DMS53 (cell line): ENCODE measurements around the gene COP1.
"Not testable (repeated sequence)": the region's sequence is repeated elsewhere in the genome, so short reads cannot be mapped to it uniquely, and the experiment has no call there.

Source experiments
- DNase-seq: peaks from one replicate; lab custom pipeline; 2025; lab: John Stamatoyannopoulos, UW

Gene COP1

DNA sequence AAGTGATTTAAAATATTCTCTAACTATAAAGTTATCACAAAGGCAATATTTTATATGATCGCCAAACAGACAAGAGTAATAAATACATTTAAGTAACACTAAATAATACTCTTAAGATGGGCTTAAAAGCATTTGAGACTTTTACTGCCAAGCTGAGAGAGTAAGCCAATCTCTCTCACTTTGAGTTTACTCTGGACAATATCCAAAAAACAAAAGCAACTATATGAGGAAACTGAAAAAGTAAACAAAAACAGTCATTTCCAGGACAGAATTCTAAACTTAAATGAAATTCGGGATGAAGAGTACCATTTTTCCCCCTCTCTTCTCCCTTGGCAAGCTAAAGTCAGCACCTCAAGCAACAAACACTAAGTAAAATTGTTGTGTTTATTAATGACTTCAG is 173.2 kb downstream of the COP1 start:
- DNase-seq, result no peak

DNA sequence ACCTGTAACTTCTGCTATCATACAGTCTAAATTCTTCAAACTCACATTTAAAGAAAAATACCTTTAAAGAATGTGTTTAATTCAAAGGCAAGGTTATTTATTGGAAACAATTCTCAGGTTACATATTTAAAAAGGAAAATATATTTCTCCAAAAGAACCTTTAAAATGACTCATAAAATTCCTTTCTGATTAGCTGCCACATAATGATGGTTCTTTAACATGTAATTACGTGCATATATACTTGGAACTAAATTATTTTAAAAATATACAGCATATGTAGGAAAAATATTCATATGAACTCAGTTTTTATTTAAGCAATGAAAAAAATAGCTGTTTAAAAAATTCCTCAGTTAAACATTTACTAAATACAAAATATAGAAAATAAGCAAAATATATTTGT is 173.6 kb downstream of the COP1 start:
- no peak for DNase-seq

- no peak for DNase-seq
Observed at GRCh38 chr1:176032040-176032645, 174.9 kb downstream of the COP1 start.

- no peak for DNase-seq
Observed at GRCh38 chr1:176029609-176030008, 177.5 kb downstream of the COP1 start.

DNA sequence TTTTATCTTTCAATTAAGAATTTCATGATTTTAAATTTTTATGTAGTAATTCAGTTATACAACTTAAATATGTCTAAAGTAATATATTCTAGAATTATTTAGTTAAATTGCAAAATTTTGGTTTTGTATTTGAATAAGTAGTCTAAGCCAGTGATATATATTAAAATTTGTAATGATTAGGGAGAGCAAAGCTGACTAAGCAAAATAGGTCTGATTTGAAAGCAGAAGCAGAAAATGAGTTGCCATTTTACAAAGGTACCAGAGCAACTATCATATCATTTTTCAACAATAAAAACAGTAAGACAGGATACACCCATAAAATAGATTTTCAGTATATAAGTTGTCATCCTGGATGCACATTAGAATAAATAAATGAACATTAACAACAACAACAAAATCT is 177.9 kb downstream of the COP1 start:
- DNase-seq, result no peak

DNA sequence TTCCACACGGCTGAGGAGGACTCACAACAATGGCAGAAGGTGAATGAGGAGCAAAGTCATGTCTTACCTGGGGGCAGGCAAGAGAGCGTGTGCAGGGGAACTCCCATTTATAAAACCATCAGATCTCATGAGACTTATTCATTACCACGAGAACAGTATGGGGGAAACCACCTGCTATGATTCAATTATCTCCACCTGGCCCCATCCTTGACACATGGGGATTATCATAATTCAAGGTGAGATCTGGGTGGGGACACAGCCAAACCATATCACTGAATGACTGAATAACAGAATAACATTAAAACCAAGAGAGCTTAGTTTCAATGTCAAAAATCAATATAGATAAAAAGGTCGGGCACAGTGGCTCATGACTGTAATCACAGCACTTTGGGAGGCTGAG is 179.2 kb downstream of the COP1 start:
- not testable (repeated sequence) for DNase-seq

GRCh38 chr1:176022574-176022973 is 184.5 kb downstream of the COP1 start:
- DNase-seq, result no peak

DNA sequence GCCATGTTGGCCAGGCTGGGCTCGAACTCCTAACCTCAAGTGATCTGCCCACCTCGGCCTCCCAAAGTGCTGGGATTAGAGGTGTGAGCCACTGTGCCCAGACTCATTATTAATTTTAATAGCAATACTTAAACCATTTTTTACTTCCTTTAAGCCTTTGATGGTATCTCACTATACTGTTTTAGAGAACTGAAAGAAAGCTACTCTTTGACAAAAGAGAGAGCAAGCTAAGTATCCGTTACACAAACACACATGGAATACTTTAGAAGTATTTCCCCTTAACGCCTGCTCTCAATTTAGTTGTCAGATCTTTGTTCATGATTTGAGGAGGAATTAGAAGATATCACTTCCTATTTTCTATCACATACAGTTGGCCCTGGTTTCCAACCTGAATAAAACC is 189.4 kb downstream of the COP1 start:
- DNase-seq, result no peak

- DNase-seq, result no peak
Observed at GRCh38 chr1:176009951-176010350, 197.1 kb downstream of the COP1 start.

- DNase-seq, result not testable (repeated sequence)
Observed at GRCh38 chr1:176007756-176008389, 199.2 kb downstream of the COP1 start.

- DNase-seq, result not testable (repeated sequence)
Observed at GRCh38 chr1:175994660-175995059, 212.4 kb downstream of the COP1 start.

GRCh38 chr1:175992825-175993224 is 214.3 kb downstream of the COP1 start:
- not testable (repeated sequence) for DNase-seq

DNA sequence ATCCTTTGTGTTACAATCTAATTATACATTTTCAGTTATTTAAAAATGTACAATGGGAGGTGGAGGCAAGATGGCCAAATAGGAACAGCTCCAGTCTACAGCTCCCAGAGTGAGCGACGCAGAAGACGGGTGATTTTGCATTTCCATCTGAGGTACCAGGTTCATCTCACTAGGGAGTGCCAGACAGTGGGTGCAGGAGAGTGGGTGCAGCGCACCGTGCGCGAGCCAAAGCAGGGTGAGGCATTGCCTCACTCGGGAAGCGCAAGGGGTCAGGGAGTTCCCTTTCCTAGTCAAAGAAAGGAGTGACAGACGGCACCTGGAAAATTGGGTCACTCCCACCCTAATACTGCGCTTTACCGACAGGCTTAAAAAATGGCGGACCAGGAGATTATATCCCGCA is 214.9 kb downstream of the COP1 start:
- DNase-seq, result not testable (repeated sequence)

GRCh38 chr1:175984813-175985212 is 222.3 kb downstream of the COP1 start:
- no peak for DNase-seq

- no peak for DNase-seq
Observed at GRCh38 chr1:175984057-175984812, 222.9 kb downstream of the COP1 start.

GRCh38 chr1:175983363-175983762 is 223.7 kb downstream of the COP1 start:
- DNase-seq, result not testable (repeated sequence)

DNA sequence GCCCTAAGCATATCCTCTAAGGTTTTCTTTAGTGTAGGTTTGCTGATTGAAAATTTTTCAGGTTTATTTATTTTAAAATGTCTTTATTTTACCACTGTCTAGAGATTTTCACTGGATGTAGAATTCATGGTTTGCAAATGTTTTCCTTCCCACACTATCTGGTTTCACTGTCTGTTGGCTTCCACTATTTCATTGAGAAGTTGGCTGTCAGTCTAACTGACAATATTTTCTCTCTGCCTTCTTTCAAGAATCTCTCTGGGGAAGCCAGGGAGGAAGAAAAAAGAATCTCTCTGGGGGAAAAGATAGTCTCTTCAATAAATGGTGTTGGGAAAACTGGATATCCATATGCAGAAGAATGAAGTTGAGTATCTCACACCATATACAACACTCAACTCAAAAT is 226.0 kb downstream of the COP1 start:
- DNase-seq, result no peak

GRCh38 chr1:175978926-175979325 is 228.2 kb downstream of the COP1 start:
- DNase-seq, result no peak

- no peak for DNase-seq
Observed at GRCh38 chr1:175978476-175978875, 228.6 kb downstream of the COP1 start.

GRCh38 chr1:175976865-175977642 is 230.0 kb downstream of the COP1 start:
- DNase-seq, result no peak

- DNase-seq, result no peak
Observed at GRCh38 chr1:175969231-175969630, 237.9 kb downstream of the COP1 start.

DNA sequence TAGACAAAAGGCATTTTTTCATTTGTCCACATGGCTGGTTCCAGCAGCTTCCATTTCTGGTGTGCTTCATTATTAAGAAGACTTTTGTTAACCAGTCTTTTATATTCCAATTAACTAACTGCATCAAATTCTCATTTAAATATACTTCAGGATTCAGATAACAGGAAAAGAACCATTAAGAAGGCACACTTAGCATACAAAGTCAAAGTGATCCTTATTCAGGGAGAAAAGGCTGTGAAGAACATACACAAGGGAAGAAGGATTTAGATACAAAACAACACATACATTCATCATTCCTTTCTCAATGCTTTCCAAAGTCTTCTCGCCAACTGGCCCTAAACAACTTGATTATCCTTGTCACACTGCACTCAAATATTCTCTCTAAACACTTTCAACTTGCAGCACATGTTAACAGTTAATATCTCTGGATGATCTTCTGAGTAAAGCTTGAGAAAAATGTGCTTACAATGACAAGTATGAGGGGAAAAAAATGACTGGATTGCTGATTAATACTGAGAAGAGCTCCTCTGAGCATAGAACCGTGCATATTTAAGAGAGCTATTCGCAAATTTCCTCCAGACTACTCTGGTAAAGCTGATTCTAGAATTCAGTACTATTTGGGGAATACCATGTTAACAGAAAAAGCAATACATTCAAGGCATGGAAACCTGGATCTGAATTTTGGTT is 238.5 kb downstream of the COP1 start:
- DNase-seq, result no peak
